Activated CD4-positive, alpha-beta T cell treated with anti-CD3 and anti-CD28 coated beads for 24 hours (primary cell): Measurements from ENCODE around the gene RCSD1.
"Not testable (repeated sequence)": the region's sequence is repeated elsewhere in the genome, so short reads cannot be mapped to it uniquely, and the experiment has no call there.

ENCODE experiments used
- DNase-seq, 2 donors: peaks; one replicate each; pipeline ENCODE4 v3.0.0-alpha.2; 2020; ENCODE audit warnings: low read depth in 2 of 2

RCSD1 gene

GRCh38 chr1:167629681-167630567 lies at the start of gene RCSD1:
Gene RCSD1 (plus strand): TSS chr1:167630232. CDS start chr1:167630424, 192 bp downstream.
- DNase-seq: peak; percentile 48 to 58

- no peak for DNase-seq
These were observed 48.0 kb upstream of the RCSD1 start for GRCh38 chr1:167582064-167582463.

- no peak for DNase-seq
These were observed 47.3 kb upstream of the RCSD1 start for GRCh38 chr1:167582722-167583121.

- DNase-seq: no peak
These were observed 45.5 kb upstream of the RCSD1 start for GRCh38 chr1:167584581-167584980.

GRCh38 chr1:167587342-167587741 lies 42.7 kb upstream of the RCSD1 start:
- no peak for DNase-seq

- no peak for DNase-seq
These were observed 42.2 kb upstream of the RCSD1 start for GRCh38 chr1:167587872-167588271.

GRCh38 chr1:167588361-167588760 lies 41.7 kb upstream of the RCSD1 start:
- no peak for DNase-seq

GRCh38 chr1:167592475-167592874 lies 37.6 kb upstream of the RCSD1 start:
- DNase-seq: no peak

GRCh38 chr1:167593860-167594259 lies 36.2 kb upstream of the RCSD1 start:
- DNase-seq: no peak

- DNase-seq: no peak
These were observed 35.2 kb upstream of the RCSD1 start for GRCh38 chr1:167594822-167595221.

- no peak for DNase-seq
These were observed 30.0 kb upstream of the RCSD1 start for GRCh38 chr1:167599957-167600581.

- no peak for DNase-seq
These were observed 28.3 kb upstream of the RCSD1 start for GRCh38 chr1:167601442-167602383.

GRCh38 chr1:167602840-167603239 lies 27.2 kb upstream of the RCSD1 start:
- no peak for DNase-seq

- no peak for DNase-seq
These were observed 24.5 kb upstream of the RCSD1 start for GRCh38 chr1:167605576-167605975.

GRCh38 chr1:167611983-167612382 lies 18.0 kb upstream of the RCSD1 start:
- DNase-seq: no peak

- no peak for DNase-seq
These were observed 17.2 kb upstream of the RCSD1 start for GRCh38 chr1:167612587-167613385.

- not testable (repeated sequence) for DNase-seq
These were observed 16.0 kb upstream of the RCSD1 start for GRCh38 chr1:167613984-167614383.

GRCh38 chr1:167614851-167615250 lies 15.2 kb upstream of the RCSD1 start:
- DNase-seq: no peak

- DNase-seq: no peak
These were observed 13.5 kb upstream of the RCSD1 start for GRCh38 chr1:167616521-167616920.

GRCh38 chr1:167617153-167618147 lies 12.6 kb upstream of the RCSD1 start:
- no peak for DNase-seq
